HL-60 (cell line): Measurements from ENCODE around the gene DSN1.

Experiments
- CTCF ChIP-seq: IDR thresholded peaks from one replicate; pipeline ENCODE4 v1.5.1; 2011; ENCODE audit warnings: low read length, control low read depth, inconsistent platforms; ENCODE audit not compliant: insufficient read depth
- GABPA ChIP-seq: IDR thresholded peaks from 2 replicates; pipeline ENCODE4 v1.6.1; 2012; ENCODE audit warnings: low read depth
- POLR2AphosphoS5 ChIP-seq: IDR thresholded peaks from 2 replicates; pipeline ENCODE4 v1.6.1; 2012; ENCODE audit warnings: low read depth
- REST ChIP-seq: IDR thresholded peaks from 2 replicates; pipeline ENCODE4 v1.6.1; 2012; ENCODE audit warnings: low read depth; ENCODE audit not compliant: insufficient replicate concordance

GRCh38 chr20:36768768-36769430 lies 4.7 kb downstream of the DSN1 start:
- TF ChIP-seq CTCF = no peak
- no peak for TF ChIP-seq REST
- TF ChIP-seq POLR2AphosphoS5 = no peak
- no peak for TF ChIP-seq GABPA
